HEK293 (cell line): ENCODE measurements around the gene SMTNL1.

ENCODE experiments used
- PRDM1 ChIP-seq: fragments of 450-650 bp; formaldehyde crosslinking; IDR thresholded peaks from 2 replicates; pipeline ENCODE4; 2016; ENCODE audit warnings: missing biosample characterization, missing genetic modification characterization
- PRDM10 ChIP-seq: fragments of 450-650 bp; formaldehyde crosslinking; IDR thresholded peaks from 2 replicates; pipeline ENCODE4 v1.5.1; 2016; ENCODE audit warnings: missing biosample characterization, missing genetic modification characterization
- TF ChIP-seq, protein P1 (sequence below): fragments of 450-650 bp; formaldehyde crosslinking; IDR thresholded peaks from 2 replicates; pipeline ENCODE4 v1.5.1; 2016; ENCODE audit warnings: missing biosample characterization, missing genetic modification characterization

DNA sequence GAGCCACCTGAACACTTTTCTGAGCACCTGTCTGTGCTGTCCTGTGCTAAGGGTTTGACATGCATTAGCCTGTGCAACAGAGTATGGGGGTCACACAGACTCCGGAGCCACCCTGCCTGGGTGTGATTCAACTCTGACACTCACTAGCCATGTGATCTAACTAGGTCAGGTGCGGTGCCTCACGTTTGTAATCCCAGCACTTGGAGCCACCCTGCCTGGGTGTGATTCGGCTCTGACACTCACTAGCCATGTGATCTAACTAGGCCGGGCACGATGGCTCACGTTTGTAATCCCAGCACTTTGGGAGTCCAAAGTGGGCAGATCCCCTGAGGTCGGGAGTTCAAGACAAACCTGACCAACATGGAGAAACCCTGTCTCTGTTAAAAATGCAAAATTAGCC, 18.6 kb downstream of the SMTNL1 start:
- TF ChIP-seq PRDM10 (tag by site-specific recombination) = no peak
- no peak for TF ChIP-seq PRDM1 (tag by site-specific recombination)
- TF ChIP-seq, protein P1, sequence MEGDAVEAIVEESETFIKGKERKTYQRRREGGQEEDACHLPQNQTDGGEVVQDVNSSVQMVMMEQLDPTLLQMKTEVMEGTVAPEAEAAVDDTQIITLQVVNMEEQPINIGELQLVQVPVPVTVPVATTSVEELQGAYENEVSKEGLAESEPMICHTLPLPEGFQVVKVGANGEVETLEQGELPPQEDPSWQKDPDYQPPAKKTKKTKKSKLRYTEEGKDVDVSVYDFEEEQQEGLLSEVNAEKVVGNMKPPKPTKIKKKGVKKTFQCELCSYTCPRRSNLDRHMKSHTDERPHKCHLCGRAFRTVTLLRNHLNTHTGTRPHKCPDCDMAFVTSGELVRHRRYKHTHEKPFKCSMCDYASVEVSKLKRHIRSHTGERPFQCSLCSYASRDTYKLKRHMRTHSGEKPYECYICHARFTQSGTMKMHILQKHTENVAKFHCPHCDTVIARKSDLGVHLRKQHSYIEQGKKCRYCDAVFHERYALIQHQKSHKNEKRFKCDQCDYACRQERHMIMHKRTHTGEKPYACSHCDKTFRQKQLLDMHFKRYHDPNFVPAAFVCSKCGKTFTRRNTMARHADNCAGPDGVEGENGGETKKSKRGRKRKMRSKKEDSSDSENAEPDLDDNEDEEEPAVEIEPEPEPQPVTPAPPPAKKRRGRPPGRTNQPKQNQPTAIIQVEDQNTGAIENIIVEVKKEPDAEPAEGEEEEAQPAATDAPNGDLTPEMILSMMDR = no peak
